ENCODE results near the gene IL17B.
A peak's percentile ranks its signal among the peaks of the same experiment; 100 is the strongest.
"Not testable (repeated sequence)": the region's sequence is repeated elsewhere in the genome, so short reads cannot be mapped to it uniquely, and the experiment has no call there.

Gene IL17B

GRCh38 chr5:149400304-149400703 lies 21.2 kb upstream of the IL17B start:
- no peak for DNase-seq (ENCODE audit: low read depth)

- peak; percentile 25 for DNase-seq (ENCODE audit: low read depth)
Measured at GRCh38 chr5:149399775-149400174, 20.7 kb upstream of the IL17B start.

DNA sequence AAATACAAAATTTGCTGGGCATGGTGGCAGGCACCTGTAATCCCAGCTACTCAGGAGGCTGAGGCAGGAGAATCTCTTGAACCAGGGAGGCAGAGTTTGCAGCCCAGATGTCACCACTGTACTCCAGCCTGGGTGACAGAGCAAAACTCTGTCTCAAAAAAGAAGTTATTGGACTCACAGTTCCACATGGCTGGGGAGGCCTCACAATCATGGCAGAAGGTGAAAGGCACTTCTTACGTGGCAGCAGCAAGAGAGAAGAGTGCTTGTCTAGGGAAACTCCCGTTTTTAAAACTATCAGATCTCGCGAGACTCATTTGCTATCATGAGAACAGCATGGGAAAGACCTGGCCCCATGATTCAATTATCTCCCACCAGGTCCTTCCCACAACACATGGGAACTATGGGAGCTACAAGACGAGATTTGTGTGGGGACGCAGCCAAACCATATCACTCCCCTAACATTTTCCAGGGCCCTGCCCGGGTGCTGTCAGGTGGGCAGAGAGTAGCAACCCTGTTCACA lies 19.7 kb upstream of the IL17B start:
- DNase-seq (ENCODE audit: low read depth): not testable (repeated sequence)

GRCh38 chr5:149397530-149397929 lies 18.4 kb upstream of the IL17B start:
- DNase-seq (ENCODE audit: low read depth): peak; percentile 81

- DNase-seq (ENCODE audit: low read depth): not testable (repeated sequence)
Measured at GRCh38 chr5:149394996-149395395, 15.9 kb upstream of the IL17B start.

- peak; percentile 80 for DNase-seq (ENCODE audit: low read depth)
Measured at GRCh38 chr5:149392718-149393117, 13.6 kb upstream of the IL17B start.

GRCh38 chr5:149391524-149391923 lies 12.4 kb upstream of the IL17B start:
- no peak for DNase-seq (ENCODE audit: low read depth)

DNA sequence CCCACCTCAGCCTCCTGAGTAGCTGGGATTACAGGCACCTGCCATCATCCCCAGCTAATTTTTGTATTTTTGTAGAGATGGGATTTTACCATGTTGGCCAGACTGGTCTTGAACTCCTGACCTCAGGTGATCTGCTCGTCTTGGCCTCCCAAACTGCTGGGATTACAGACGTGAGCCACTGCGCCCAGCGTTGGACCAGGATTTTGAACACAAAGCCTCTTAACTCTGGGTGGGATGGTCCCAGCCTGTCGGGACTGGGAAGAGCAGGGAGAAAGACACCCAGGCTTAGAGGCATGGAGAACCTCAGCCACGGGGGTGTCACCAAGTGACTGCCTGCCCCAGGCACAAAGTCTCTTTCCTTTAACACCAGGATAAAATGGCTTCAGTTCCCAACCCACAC lies 12.0 kb upstream of the IL17B start:
- not testable (repeated sequence) for DNase-seq (ENCODE audit: low read depth)

DNA sequence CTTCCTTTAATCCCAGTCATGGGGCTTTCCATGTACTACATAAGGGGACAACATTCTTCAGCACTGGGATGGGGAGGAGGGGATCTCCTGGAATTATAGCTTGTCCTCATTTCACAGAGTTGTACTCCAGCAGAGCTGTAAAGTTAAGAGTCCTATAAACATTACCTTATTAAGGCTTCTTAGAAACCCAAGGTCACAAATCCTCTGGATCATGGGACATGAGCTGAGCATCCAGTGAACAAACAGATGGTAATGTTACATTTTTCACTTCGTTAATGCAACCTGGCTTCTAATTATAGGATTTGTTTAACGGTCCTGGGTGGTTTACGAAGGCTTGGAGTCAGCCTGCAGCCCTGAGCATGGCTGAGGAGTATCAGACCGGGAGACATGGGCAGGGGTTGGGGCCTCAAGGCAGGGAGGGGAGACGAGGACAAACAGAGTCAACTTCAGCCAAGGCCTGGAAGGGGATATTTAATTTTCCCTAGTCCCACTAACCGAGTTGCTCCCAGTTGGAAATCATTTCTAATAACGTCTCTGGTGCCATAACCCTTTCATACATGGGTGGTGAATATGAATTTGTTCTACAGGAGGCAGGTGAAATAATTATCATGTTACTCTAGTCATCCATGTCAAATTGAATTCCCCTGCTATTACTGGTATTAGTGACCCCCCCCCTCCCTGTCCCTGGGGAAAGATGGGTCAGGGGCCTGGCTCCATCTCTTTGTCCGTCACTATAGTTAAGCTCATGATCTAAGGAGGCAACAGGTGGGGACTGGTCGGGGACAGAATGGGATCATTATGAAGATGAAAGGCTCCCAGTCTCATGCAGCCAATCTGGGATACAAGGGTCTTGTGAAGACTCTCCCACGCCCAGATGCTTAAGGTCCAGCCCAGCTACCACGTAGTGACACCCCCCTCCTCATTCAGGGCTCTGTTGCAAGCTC lies 10.7 kb upstream of the IL17B start:
- DNase-seq (ENCODE audit: low read depth): no peak

DNA sequence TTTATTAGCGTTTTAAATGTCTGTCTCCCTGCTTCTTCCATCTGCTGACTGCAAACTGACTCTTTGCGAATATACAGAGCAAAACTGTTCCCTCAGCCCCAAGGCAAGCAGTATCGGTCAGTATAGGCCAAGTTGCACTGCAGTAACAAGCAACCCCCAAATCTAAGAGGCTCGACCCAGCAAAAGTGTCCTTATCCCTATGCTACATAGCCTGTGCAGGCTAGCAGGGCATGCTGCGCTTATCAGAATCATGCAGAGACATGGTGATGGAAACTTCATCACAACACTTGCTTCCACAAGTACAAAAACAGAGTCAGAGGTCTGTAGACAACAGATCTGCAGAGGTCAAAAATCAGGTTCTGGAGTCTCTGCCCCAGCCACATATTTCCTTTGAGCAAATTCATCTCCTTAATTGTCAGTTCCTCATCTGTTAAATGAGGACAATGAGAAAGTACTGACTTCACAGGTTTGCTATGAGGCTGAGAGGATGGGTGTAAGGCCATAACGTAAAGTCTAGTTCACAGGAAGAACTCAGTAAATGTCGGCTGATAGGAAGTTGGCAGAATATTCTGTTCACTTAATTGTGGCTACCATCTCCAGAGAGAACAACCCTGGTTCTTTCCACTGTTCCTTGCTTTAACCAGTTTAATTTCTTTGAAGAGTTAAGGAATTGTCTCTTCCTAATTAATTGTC lies 9.6 kb upstream of the IL17B start:
- DNase-seq (ENCODE audit: low read depth): no peak

DNA sequence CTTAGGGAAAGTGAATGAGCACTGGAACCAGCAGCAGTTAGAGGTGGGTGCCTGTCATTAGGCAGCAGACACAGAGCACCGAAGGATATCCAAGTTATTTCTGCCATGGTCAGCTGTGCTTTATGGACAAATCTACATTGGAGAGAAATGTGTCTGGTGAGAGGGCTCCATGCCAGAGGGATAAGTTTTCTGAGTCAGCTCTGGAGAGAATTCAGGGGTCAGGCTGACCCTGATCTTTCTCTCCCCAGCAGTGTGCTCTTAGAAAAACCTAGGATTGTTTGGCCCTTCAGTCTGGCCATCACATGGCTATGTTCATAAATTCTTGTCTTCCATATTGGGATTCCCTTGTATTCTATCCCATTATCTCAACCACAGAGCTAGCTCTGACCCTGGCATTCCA lies 8.9 kb upstream of the IL17B start:
- peak; percentile 28 for DNase-seq (ENCODE audit: low read depth)

DNA sequence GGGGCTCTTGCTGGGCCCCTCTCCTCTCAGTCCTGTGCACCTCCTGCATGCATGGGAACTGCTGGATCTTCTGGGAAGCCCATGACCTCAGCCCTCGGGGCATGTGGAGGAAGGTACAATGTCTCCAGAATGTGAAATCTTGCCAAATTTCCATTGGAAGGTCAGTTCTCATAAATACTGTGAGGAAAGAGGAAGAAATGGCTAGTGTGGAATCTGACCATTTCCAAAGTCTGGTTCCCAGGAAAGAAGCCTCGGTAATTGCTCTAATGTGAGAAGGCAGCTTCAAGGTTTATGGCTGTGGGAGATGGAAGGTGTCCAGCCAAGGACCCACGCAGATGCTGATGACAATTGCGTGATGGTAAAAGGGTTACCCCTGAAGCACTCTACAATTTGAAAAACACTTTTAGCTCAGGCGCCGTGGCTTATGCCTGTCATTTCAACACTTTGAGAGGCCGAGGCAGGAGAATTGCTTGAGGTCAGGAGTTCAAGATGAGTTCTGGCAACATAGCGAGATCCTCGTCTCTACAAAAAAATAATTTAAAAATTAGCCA lies 8.1 kb upstream of the IL17B start:
- DNase-seq (ENCODE audit: low read depth): peak; percentile 20

GRCh38 chr5:149386166-149386565 lies 7.1 kb upstream of the IL17B start:
- no peak for DNase-seq (ENCODE audit: low read depth)

- DNase-seq (ENCODE audit: low read depth): no peak
Measured at GRCh38 chr5:149383399-149383798, 4.3 kb upstream of the IL17B start.

DNA sequence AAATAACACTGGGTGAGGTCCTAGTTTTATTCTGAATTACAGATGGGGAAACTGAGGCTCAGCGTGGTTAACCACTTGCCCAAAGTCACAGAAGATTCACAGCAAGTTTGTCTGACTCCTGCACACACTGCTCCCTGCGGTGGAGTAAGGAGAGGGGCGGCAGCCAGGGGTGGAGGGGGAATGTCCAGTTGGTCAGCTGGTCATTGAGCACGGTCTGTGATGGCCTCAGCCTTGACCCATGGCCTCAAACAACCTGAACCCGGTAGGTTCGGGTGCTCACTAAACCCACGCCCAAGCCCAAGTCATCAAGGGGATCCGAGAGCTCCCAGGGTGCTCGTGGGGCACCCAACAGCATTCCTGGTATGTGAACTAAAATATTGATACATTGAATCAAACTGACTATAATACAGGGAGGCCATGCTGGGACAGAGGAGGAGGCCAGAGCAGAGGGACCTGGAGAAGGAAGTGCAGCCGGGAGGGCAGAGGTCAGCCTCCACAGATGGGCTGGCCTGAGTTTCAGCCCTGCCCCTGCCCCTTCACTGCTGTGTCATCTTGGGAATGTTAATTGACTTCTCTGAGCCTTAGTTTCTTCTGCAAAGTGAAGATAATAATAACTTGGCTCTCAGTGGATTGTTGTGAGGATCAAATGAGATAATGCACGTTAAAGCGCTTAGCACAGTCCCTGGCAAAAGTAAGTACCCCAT lies 3.6 kb upstream of the IL17B start:
- no peak for DNase-seq (ENCODE audit: low read depth)

DNA sequence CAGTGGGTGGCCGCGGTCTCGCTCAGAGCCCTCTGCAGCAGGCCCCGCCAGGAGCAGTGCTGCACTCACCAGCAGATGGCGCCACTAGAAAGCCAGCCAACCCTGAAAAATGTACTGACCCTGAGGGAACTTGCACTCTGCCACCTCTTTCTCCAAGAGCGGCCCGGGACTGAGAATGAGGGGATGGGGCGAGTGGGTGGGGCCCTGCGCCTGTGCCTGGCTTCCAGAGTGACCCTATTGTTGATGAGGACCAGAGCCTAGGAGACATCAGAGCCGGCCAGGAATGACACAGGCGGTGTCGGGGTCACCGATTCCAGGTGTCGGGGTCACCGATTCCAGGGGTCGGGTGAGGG lies 2.9 kb upstream of the IL17B start:
- peak; percentile 76 for DNase-seq (ENCODE audit: low read depth)

DNA sequence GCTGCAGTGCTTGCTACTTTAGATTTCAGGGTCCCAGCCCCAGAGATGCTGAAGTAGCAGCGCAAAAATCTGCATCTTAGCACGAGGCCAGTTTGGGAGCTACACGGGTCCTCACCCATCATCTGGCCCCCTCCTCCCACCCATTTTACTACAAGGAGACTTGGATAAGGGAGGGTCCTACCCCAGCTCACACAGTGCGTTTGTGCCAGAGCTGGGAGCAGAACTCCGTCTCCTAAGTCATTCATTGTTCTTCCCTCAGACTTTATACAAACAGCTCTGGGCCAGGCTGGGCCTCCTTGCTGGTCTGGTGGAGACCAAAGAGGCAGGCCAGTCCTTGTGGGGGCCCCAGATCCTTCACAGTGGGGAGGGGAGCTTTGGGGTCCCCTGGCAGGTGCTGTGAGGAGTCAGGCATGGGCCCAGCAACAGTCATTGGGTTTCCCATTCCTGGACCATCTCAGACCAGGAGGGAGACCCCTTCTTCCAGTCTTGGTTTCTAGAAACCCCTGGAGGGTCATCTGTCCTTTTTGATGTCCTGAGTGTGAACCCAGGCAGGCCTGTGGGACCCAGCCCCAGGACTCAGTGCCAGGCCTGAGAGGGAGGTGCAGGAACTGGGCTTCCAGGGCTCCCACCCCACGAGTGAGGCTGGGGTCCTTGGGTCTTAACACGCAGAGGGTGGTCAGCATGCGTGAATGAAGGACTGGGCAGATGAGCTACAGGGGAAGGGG lies 2.3 kb upstream of the IL17B start:
- DNase-seq (ENCODE audit: low read depth): no peak

- DNase-seq (ENCODE audit: low read depth): no peak
Measured at GRCh38 chr5:149380466-149381121, 1.5 kb upstream of the IL17B start.

- DNase-seq (ENCODE audit: low read depth): no peak
Measured at GRCh38 chr5:149379818-149380374, 804 bp upstream of the IL17B start.

DNA sequence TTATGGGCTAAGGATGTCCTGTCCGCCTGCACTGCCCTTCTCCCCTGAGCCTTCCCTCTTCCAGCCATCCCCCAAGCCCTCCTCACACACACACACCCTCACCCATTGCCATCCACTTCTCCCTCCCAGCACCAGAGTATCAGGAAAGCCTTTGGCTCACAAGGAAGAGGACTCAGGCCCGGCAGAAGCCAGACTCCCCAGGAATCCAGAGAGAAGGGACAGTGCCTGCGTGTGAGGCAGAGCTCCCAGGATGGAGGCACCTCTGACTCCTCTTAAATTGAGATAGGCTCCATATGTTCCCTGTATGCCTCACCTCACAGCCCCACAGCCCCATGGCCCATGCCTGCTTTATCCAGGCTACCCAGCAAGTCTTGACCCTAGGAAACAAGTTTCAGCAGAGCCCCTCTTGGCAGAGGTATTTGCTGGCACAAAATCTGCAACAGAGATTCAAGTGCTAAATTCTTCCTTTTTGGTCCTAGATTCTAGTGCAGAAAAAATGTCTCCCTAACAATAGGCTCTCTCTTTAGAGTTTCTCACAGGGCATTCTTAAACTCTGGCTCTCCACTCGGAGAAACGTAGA lies 761 bp downstream of the IL17B start:
- no peak for DNase-seq (ENCODE audit: low read depth)

Measured in ELR (cell line).